GM12878 (cell line): ENCODE results near the gene MRC2.

Experiments used
- CBFB ChIP-seq: IDR thresholded peaks from 2 replicates; pipeline ENCODE4 v1.6.1; 2016; ENCODE audit warnings: antibody characterized with exemption, low read depth
- CBX5 ChIP-seq: sonication (generic); IDR thresholded peaks from 2 replicates; pipeline ENCODE4 v1.6.1; 2016; ENCODE audit warnings: low read depth, moderate library complexity, mild to moderate bottlenecking, inconsistent platforms
- CTCF ChIP-seq, 3 experiments: IDR thresholded peaks in 2 of 3; conservative IDR thresholded peaks in 1 of 3; 2 replicates each; pipeline ENCODE4 v1.5.1; 2011; ENCODE audit warnings: low read depth in 3 of 3, low read length in 3 of 3, mild to moderate bottlenecking in 3 of 3, control low read depth in 2 of 3, moderate library complexity in 2 of 3, inconsistent platforms in 1 of 3, mixed read lengths in 1 of 3; ENCODE audit not compliant: control insufficient read depth in 2 of 3, insufficient read depth in 1 of 3; ENCODE audit errors: extremely low read depth in 1 of 3
- EP300 ChIP-seq, 2 experiments: fragments of 150-350 bp in 1 of 2; IDR thresholded peaks; 2 replicates each; pipeline ENCODE4 v1.6.1; 2011 to 2012; ENCODE audit warnings: low read depth in 2 of 2, low read length in 2 of 2, borderline replicate concordance in 1 of 2, improper control_type of control experiment in 1 of 2, inconsistent platforms in 1 of 2; ENCODE audit not compliant: control insufficient read depth in 1 of 2
- HDAC2 ChIP-seq: fragments of 200-600 bp; sonication (generic); IDR thresholded peaks from 2 replicates; pipeline ENCODE4 v1.6.1; 2017
- NFYA ChIP-seq: IDR thresholded peaks from 2 replicates; pipeline ENCODE4 v1.6.1; 2011; ENCODE audit warnings: low read depth, mild to moderate bottlenecking, low read length, improper control_type of control experiment, borderline replicate concordance
- NRF1 ChIP-seq: conservative IDR thresholded peaks from 2 replicates; pipeline ENCODE4 v1.6.1; 2011; ENCODE audit warnings: mild to moderate bottlenecking, low read depth, low read length, improper control_type of control experiment
- PKNOX1 ChIP-seq: fragments of 450-650 bp; IDR thresholded peaks from 2 replicates; pipeline ENCODE4 v1.6.1; 2016; ENCODE audit warnings: mild to moderate bottlenecking
- RAD51 ChIP-seq: fragments of 450-650 bp; IDR thresholded peaks from 2 replicates; pipeline ENCODE4 v1.6.1; 2016; ENCODE audit warnings: moderate library complexity, mild to moderate bottlenecking, inconsistent platforms
- SREBF2 ChIP-seq: IDR thresholded peaks from 2 replicates; pipeline ENCODE4 v1.6.1; 2012; ENCODE audit warnings: mild to moderate bottlenecking, low read length
- YY1 ChIP-seq: IDR thresholded peaks from 2 replicates; pipeline ENCODE4 v1.6.1; 2011; ENCODE audit warnings: low read depth, mild to moderate bottlenecking, low read length

GRCh38 chr17:62692159-62692651 is 64.7 kb downstream of the MRC2 start:
- TF ChIP-seq CBX5, result no peak
- TF ChIP-seq CTCF (IDR thresholded peaks at IDR 0.05 in 2 of 3, conservative IDR thresholded peaks at IDR 0.05 in 1 of 3; ENCODE audit: control insufficient read depth in 2 of 3, extremely low read depth in 1 of 3, insufficient read depth in 1 of 3, low read depth in 3 of 3, low read length in 3 of 3), result no peak
- no peak for TF ChIP-seq PKNOX1
- no peak for TF ChIP-seq NRF1
- TF ChIP-seq CBFB, result no peak
- no peak for TF ChIP-seq SREBF2
- TF ChIP-seq HDAC2, result no peak
- no peak for TF ChIP-seq YY1
- TF ChIP-seq NFYA, result no peak
- no peak for TF ChIP-seq RAD51
- no peak for TF ChIP-seq EP300 (IDR thresholded peaks at IDR 0.05; ENCODE audit: borderline replicate concordance in 1 of 2, control insufficient read depth in 1 of 2, low read depth in 2 of 2, low read length in 2 of 2)
